GM21360 (cell line): ENCODE results near the gene ASB12.
A peak's percentile ranks its signal among the peaks of the same experiment; 100 is the strongest.
"Not testable (repeated sequence)": the region's sequence is repeated elsewhere in the genome, so short reads cannot be mapped to it uniquely, and the experiment has no call there.

Experiments
- ATAC-seq: cut with Tn5 transposase; IDR thresholded peaks from one replicate; pipeline ENCODE4 v1.9.1; 2021; ENCODE audit warnings: mild to moderate bottlenecking, moderate library complexity; ENCODE audit not compliant: unreplicated experiment

ASB12 gene, protein sequence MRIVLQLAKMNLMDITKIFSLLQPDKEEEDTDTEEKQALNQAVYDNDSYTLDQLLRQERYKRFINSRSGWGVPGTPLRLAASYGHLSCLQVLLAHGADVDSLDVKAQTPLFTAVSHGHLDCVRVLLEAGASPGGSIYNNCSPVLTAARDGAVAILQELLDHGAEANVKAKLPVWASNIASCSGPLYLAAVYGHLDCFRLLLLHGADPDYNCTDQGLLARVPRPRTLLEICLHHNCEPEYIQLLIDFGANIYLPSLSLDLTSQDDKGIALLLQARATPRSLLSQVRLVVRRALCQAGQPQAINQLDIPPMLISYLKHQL

GRCh38 chrX:64230123-64230970 is at the start of gene ASB12:
ASB12 (minus strand) TSS chrX:64230607; CDS start chrX:64225650, 4,957 bp downstream.
- no peak for ATAC-seq

DNA sequence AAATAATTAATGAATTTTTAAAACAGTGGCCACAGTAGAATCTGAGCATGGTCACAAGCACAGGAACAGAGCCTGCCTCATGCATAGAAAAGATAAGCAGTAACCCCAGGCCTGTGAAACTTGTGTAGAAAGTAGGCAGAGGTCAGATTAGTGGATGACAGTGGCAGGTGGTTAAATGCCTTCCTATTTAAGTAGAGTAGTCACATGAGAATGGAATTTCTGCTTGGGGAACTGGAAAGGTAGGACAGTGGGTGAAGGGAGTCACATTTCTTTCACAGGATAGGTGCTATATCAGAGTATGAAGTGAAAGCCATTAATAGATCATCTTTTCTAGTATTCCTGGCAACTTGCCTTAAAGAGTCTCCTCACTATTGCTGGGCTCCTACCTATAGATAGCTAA is 34.9 kb upstream of the ASB12 start:
- ATAC-seq, result no peak

- ATAC-seq, result no peak
Measured at GRCh38 chrX:64229154-64229553, 1.3 kb downstream of the ASB12 start.

DNA sequence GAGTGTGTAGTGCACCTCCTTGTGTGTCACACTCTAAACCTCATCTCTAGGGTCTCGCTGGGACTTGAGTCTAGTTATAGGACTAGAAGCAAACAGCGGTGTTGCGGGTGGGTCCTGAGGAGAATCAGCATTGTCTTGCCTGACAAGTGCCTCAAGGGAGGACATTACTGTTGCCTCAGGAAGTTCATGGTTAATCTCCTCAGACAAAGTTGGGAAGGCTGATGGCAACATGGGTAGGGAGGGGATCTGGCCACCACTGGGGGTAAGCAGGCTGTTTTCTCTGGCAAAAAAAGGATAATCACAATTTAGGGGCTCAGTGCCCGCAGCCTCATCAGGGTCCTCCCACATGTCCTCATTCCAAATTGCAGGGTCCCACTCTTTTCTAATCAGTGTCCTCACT is 12.4 kb downstream of the ASB12 start:
- no peak for ATAC-seq

DNA sequence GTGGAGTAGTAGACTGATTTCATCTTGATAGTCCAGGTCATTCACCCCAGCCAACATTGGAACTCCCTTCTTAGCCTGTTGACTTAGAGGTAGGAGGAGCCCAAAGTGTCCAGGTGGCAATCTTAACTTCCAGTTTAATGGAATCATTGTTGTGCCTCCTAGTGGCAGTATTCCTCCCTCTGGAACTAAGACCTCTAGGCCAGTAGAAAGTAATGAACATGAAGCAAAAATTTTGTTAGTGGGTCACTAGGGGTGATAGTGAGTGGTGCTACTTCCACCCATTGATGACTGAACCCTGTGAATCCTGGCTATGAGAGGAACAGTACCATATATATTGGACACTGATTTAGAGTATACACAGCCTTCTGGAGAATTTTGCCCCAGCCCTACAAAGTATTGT is 16.4 kb downstream of the ASB12 start:
- not testable (repeated sequence) for ATAC-seq

GRCh38 chrX:64206556-64207162 is 23.7 kb downstream of the ASB12 start:
- ATAC-seq, result no peak

GRCh38 chrX:64205735-64206501 is 24.5 kb downstream of the ASB12 start:
- ATAC-seq, result peak; percentile 82

DNA sequence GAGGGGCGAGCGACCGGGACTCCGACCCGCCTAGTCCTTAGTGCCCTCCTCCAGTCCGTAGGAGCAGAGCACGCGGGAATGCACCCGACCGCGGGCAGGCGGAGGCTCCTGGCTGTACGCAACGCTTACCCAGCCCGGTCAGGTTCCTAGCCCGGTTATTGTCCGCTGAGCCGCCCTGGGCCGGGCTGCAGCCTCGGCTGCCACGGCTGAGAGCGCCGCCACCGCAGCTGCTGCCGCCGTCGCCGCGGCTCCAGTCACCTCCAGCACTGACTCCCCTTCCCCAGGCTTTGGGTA is 25.0 kb downstream of the ASB12 start, which contains the start of gene AMER1:
Gene AMER1, minus strand, starts transcription at position 268 of the 294 bp plus-strand sequence. CDS start 12,422 bp downstream, outside the sequence.
- ATAC-seq, result peak; percentile 37

DNA sequence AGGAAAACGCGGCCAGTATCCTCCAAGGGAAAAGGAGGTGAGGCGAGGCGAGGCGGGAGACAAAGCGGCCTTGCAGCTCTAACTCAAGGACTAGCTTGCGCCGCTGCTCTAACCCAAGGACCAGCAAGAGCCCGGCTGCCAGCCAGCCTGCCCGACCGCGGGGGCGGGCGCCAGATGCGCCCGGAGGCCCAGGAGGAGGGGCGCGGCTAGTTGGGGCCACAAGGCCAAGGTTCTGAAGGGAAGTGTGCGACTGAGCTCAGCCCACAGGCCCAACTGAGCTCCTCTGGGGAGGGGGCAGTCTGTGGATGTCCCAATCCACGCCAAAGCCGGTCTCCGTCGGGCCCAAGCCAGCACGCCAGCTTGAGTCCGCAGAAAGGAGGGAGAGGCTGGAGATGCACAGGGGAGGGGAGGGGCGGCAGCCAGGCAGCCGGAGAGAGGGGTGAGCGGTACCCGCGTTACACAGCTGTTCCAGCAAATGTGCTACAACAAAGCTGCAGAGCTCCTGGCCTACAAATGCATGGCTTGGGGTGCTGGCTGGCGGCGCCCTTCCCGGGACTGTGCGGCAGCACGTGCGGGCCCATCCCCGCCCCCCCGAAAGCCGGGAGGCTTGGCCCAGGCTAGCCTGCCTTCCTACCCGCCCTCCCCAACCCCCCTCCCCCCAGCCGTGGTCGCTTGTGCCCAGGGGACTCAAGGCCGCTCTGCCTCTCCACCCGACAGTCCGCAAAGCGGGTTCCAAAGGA is 25.5 kb downstream of the ASB12 start:
- peak; percentile 5 for ATAC-seq

DNA sequence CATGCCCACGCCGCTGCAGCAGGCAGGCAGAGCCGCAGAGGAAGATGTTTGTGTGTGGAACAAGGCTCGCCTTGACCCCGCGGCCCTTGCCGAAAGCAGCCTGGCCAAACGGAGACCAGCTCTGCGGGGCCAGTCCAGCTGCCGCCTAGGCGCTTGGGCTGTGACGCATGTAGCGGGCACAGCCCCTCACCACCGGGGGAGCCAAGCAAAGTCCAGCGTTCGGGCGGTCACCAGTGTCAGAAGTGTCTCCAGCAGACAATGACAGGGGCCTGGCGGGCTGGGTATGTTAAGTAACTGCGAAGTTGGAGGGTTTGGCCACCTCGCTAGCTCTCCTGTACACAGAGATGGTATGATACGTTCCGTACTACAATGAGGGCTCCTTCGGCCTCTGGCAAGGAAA is 26.2 kb downstream of the ASB12 start:
- ATAC-seq, result no peak

- no peak for ATAC-seq
Measured at GRCh38 chrX:64202808-64203325, 27.5 kb downstream of the ASB12 start.

DNA sequence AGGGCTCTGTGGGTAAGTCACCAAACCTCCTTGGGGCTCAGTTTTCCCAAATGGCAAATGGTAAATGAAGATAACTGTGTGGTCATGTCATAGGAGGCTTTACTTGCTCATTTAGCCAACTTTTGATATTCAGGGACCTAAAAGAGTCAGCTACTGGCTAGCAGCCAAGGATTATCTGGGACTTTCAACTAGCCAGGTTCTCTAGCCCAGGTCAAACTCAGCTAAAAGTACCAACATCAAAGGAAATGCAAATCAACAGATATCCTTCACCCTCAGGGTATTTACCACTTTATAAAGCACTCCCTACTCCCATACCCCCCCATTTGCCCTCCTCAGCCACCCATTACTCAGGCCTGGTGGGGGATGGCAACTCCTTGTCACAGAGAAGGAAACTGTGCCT is 32.4 kb downstream of the ASB12 start:
- no peak for ATAC-seq

- no peak for ATAC-seq
Measured at GRCh38 chrX:64196606-64197005, 33.8 kb downstream of the ASB12 start.

DNA sequence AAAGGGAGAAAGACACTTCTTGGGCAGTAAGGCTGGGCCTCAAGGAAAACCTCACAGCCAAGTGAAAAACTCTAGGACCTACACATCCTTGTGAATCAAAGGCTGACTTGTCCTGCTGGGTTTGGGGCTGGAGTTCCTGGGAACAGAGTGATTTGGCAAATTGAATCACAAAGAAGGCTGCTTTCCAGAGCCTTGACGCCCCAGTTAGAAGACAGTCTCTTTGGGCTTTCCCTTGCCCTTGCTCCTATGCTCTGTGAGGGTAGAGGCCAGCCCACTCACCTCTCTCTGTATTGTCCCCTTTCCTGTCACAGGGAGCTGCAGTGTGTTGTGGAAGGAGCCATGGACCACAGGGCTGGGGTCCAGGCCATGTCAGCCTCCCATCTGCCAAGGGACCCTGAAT is 34.5 kb downstream of the ASB12 start:
- ATAC-seq, result no peak

DNA sequence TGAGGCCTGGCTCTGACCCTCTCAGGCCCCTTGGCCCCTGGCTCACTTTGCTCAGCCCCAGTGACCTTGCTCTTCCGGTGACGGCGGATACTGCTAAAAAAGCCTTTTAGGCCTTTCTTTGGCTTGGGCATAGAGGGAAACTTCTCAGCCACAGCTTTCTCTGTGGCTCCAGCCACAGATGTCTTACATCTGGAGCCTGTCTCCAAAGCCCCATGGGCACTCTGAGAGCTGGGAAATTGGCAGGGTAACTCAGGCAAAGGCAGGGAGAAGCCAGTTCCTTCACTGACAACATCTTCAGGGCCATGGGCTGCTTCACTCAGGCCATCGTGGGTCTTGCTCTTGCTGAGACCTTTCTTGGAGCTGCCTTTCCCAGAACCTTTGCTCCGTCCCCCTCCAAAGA is 37.7 kb downstream of the ASB12 start:
- ATAC-seq, result no peak

DNA sequence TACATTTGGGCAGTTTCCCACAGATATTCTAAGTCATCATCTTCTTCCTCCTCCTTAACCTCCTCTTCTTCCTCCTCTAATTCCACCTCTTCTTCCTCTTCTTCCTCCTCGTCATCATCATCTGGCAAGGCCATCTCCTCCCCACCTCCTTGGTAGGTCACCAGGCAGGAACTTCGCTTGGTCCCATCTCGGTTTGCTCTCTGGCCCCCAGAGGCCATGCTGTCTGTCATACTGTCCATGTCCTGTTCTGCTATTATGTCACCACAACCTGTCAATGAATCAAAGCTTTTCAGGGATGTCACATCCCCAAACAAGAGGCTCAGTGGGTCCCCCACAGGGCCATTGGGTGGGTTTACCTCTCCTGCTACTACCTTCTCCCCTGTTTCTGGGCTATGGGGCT is 38.4 kb downstream of the ASB12 start:
- no peak for ATAC-seq

- ATAC-seq, result no peak
Measured at GRCh38 chrX:64191281-64192010, 39.0 kb downstream of the ASB12 start.

- no peak for ATAC-seq
Measured at GRCh38 chrX:64190136-64190740, 40.2 kb downstream of the ASB12 start.

- ATAC-seq, result no peak
Measured at GRCh38 chrX:64188901-64189300, 41.5 kb downstream of the ASB12 start.
